WTC11 (cell line): ENCODE results near the gene YPEL1. TPM values are rescaled to one million over a fixed set of nuclear protein-coding genes. Genes with fewer than 3 reads are reported as not detected.

Experiments used
- ATAC-seq: fragments of 200-7000 bp; cut with Tn5 transposase; 2 replicates; pipeline ENCODE4 v1.10.0; 2021; ENCODE audit warnings: mild to moderate bottlenecking, moderate library complexity
- CTCF ChIA-PET: fragments of 300-600 bp; sonication (Branson Sonifier 250); formaldehyde crosslinking; loops from one replicate; lab custom pipeline; 2021; ENCODE audit warnings: antibody characterized with exemption; lab: Charles Lee
- POLR2A ChIA-PET: fragments of 350-600 bp; sonication (Branson Sonifier 250); formaldehyde crosslinking; loops from one replicate; lab custom pipeline; 2021; ENCODE audit warnings: antibody characterized with exemption; lab: Charles Lee
- DNase-seq: peaks from one replicate; pipeline ENCODE4 v3.0.0; 2021; ENCODE audit warnings: low spot score
- H3K27ac Mint-ChIP-seq: 2 replicates; pipeline ENCODE4 v1.8.0; 2021; ENCODE audit warnings: mixed read lengths
- H3K27me3 Mint-ChIP-seq: 2 replicates; pipeline ENCODE4 v1.8.0; 2021; ENCODE audit warnings: low read depth, mild to moderate bottlenecking, moderate library complexity, mixed read lengths
- H3K36me3 Mint-ChIP-seq: 2 replicates; pipeline ENCODE4 v1.8.0; 2021; ENCODE audit warnings: mixed read lengths
- H3K4me1 Mint-ChIP-seq: 2 replicates; pipeline ENCODE4 v1.8.0; 2022; ENCODE audit warnings: mixed read lengths
- H3K4me3 Mint-ChIP-seq: 2 replicates; pipeline ENCODE4 v1.8.0; 2021; ENCODE audit warnings: mild to moderate bottlenecking, moderate library complexity, mixed read lengths
- H3K9me3 Mint-ChIP-seq: 2 replicates; pipeline ENCODE4 v1.8.0; 2021; ENCODE audit warnings: mixed read lengths
- ATF1 ChIP-seq: sonication (generic); formaldehyde crosslinking; IDR thresholded peaks from 2 replicates; pipeline ENCODE4 v1.8.1; 2023; ENCODE audit warnings: mild to moderate bottlenecking, moderate library complexity, missing genetic modification reagents
- CREM ChIP-seq: sonication (generic); formaldehyde crosslinking; IDR thresholded peaks from 2 replicates; pipeline ENCODE4 v1.8.1; 2022; ENCODE audit warnings: mild to moderate bottlenecking, missing genetic modification reagents, moderate library complexity
- E2F5 ChIP-seq: sonication (generic); formaldehyde crosslinking; IDR thresholded peaks from 2 replicates; pipeline ENCODE4 v1.8.1; 2022; ENCODE audit warnings: mild to moderate bottlenecking, moderate library complexity, missing genetic modification reagents
- ESRRA ChIP-seq: sonication (generic); formaldehyde crosslinking; IDR thresholded peaks from 2 replicates; pipeline ENCODE4 v1.8.1; 2022; ENCODE audit warnings: mild to moderate bottlenecking, missing genetic modification reagents, borderline replicate concordance
- GABPB1 ChIP-seq: sonication (generic); formaldehyde crosslinking; IDR thresholded peaks from 2 replicates; pipeline ENCODE4 v1.8.1; 2023; ENCODE audit warnings: mild to moderate bottlenecking, missing genetic modification reagents
- IRF1 ChIP-seq: sonication (generic); formaldehyde crosslinking; IDR thresholded peaks from 2 replicates; pipeline ENCODE4 v1.8.0; 2023; ENCODE audit warnings: missing genetic modification reagents
- NFYB ChIP-seq: sonication (generic); formaldehyde crosslinking; conservative IDR thresholded peaks from 2 replicates; pipeline ENCODE4 v1.8.0; 2022; ENCODE audit warnings: low read depth, missing genetic modification reagents
- PREB ChIP-seq: sonication (generic); formaldehyde crosslinking; IDR thresholded peaks from 2 replicates; pipeline ENCODE4 v1.8.1; 2022; ENCODE audit warnings: mild to moderate bottlenecking, missing genetic modification reagents, moderate library complexity, borderline replicate concordance
- SP1 ChIP-seq: sonication (generic); formaldehyde crosslinking; conservative IDR thresholded peaks from 2 replicates; pipeline ENCODE4 v1.8.1; 2022; ENCODE audit warnings: missing genetic modification reagents
- TCF7 ChIP-seq: sonication (generic); formaldehyde crosslinking; IDR thresholded peaks from 2 replicates; pipeline ENCODE4 v1.8.0; 2022; ENCODE audit warnings: mild to moderate bottlenecking, low read depth, missing genetic modification reagents, moderate library complexity
- TP53 ChIP-seq: sonication (generic); formaldehyde crosslinking; IDR thresholded peaks from 2 replicates; pipeline ENCODE4 v1.8.1; 2023; ENCODE audit warnings: mild to moderate bottlenecking, missing genetic modification reagents
- ZBTB21 ChIP-seq: sonication (generic); formaldehyde crosslinking; IDR thresholded peaks from 2 replicates; pipeline ENCODE4 v1.8.1; 2023; ENCODE audit warnings: mild to moderate bottlenecking, missing genetic modification reagents, borderline replicate concordance
- ZMAT4 ChIP-seq: fragments of 250-450 bp; sonication (Bioruptor Pico); IDR thresholded peaks from 2 replicates; pipeline ENCODE4 v1.9.0; 2021; ENCODE audit warnings: mild to moderate bottlenecking
- ZNF121 ChIP-seq: sonication (generic); formaldehyde crosslinking; IDR thresholded peaks from 2 replicates; pipeline ENCODE4 v1.8.0; 2023; ENCODE audit warnings: missing genetic modification reagents
- ZNF138 ChIP-seq: sonication (generic); formaldehyde crosslinking; conservative IDR thresholded peaks from 2 replicates; pipeline ENCODE4 v1.8.1; 2022; ENCODE audit warnings: mild to moderate bottlenecking, moderate library complexity, missing genetic modification reagents
- ZNF317 ChIP-seq: sonication (generic); formaldehyde crosslinking; IDR thresholded peaks from 2 replicates; pipeline ENCODE4 v1.8.1; 2023; ENCODE audit warnings: low read depth, mild to moderate bottlenecking, moderate library complexity, missing genetic modification reagents, borderline replicate concordance
- ZNF396 ChIP-seq: fragments of 250-450 bp; sonication (Bioruptor Pico); IDR thresholded peaks from 2 replicates; pipeline ENCODE4 v1.8.0; 2021; ENCODE audit warnings: mild to moderate bottlenecking, moderate library complexity, borderline replicate concordance
- ZNF416 ChIP-seq: fragments of 250-450 bp; sonication (Bioruptor Pico); IDR thresholded peaks from 2 replicates; pipeline ENCODE4 v1.9.0; 2021; ENCODE audit warnings: mild to moderate bottlenecking, inconsistent platforms
- ZNF532 ChIP-seq: fragments of 250-450 bp; sonication (Bioruptor Pico); IDR thresholded peaks from 2 replicates; pipeline ENCODE4 v1.9.0; 2021; ENCODE audit warnings: mild to moderate bottlenecking, borderline replicate concordance
- ZSCAN18 ChIP-seq: fragments of 250-450 bp; sonication (Bioruptor Pico); IDR thresholded peaks from 2 replicates; pipeline ENCODE4 v2.1.2; 2022; ENCODE audit warnings: mild to moderate bottlenecking, moderate library complexity
- total RNA-seq: library from RNA; stranded (reverse); gene quantifications from 3 replicates; pipeline ENCODE4 v1.2.3, GENCODE V29; 2021

The YPEL1 gene
- total RNA-seq, 1 experiment from 2014 or later: 7.7 TPM

GRCh38 chr22:21696115-21696514 lies 39.5 kb downstream of the YPEL1 start:
- POLR2A ChIA-PET: no interaction called here
- no peak for ATAC-seq
- no peaks in the 10 kb centered on the region for H3K27me3 Mint-ChIP-seq
- H3K9me3 Mint-ChIP-seq: no peaks in the 10 kb centered on the region
- no peak overlapping the region for H3K4me3 Mint-ChIP-seq
- DNase-seq: no peak
- CTCF ChIA-PET: no interaction called here
- H3K36me3 Mint-ChIP-seq: peaks cover 20% of the 10 kb centered on the region
- H3K4me1 Mint-ChIP-seq: no peaks in the 10 kb centered on the region
- no peak for TF ChIP-seq ZNF138 (CRISPR knock-in tag)
- TF ChIP-seq E2F5 (CRISPR knock-in tag): no peak
- no peak for TF ChIP-seq GABPB1 (CRISPR knock-in tag)
- no peak for TF ChIP-seq ESRRA
- TF ChIP-seq ZNF532 (CRISPR knock-in tag): no peak
- no peak for TF ChIP-seq ZNF317
- TF ChIP-seq ZNF396 (CRISPR knock-in tag): no peak
- H3K27ac Mint-ChIP-seq: no peak overlapping the region

- ATAC-seq (no peak), DNase-seq (no peak)
- H3K4me1 Mint-ChIP-seq: no peaks in the 10 kb centered on the region
- CTCF ChIA-PET: interaction anchor here (2.2 kb wide), 1 partner anchor 242 kb away, joined by 5 read pairs; no protein-coding TSS in a partner anchor
- TF ChIP-seq ATF1 (CRISPR knock-in tag): no peak
- peak; percentile 82 for TF ChIP-seq ZNF121
- TF ChIP-seq, all 79 proteins: peak for 1
- H3K4me3 Mint-ChIP-seq: no peak overlapping the region
- no peak overlapping the region for H3K27ac Mint-ChIP-seq
- POLR2A ChIA-PET: no interaction called here
- no peaks in the 10 kb centered on the region for H3K9me3 Mint-ChIP-seq
- H3K36me3 Mint-ChIP-seq: peaks cover 15% of the 10 kb centered on the region
- H3K27me3 Mint-ChIP-seq: no peaks in the 10 kb centered on the region
These were observed 40.0 kb downstream of the YPEL1 start for GRCh38 chr22:21695430-21696085.

GRCh38 chr22:21694795-21695429 lies 40.7 kb downstream of the YPEL1 start:
- Mint-ChIP-seq H3K4me3 (no peak overlapping the region), H3K4me1 (no peaks in the 10 kb centered on the region), H3K9me3 (no peaks in the 10 kb centered on the region), H3K27me3 (no peaks in the 10 kb centered on the region), H3K27ac (no peak overlapping the region), H3K36me3 (peaks cover 17% of the 10 kb centered on the region)
- POLR2A ChIA-PET: no interaction called here
- DNase-seq (no peak), ATAC-seq (no peak)
- CTCF ChIA-PET: interaction anchor here (0.6 to 2.2 kb wide), 2 partner anchors 243 to 258 kb away, joined by 3 to 5 read pairs; no protein-coding TSS in a partner anchor
- TF ChIP-seq IRF1 (CRISPR knock-in tag) (no peak), PREB (CRISPR knock-in tag) (no peak), ZBTB21 (no peak), ZNF121 (no peak), SP1 (no peak), CREM (CRISPR knock-in tag) (no peak), ZSCAN18 (CRISPR knock-in tag) (no peak), TCF7 (no peak), ZNF416 (CRISPR knock-in tag) (no peak), NFYB (no peak), ZMAT4 (CRISPR knock-in tag) (no peak), TP53 (CRISPR knock-in tag) (no peak)
